Calu3 (cell line): ENCODE measurements around the gene DNAJC25. TPM values are rescaled to one million over a fixed set of nuclear protein-coding genes. Genes with fewer than 3 reads are reported as not detected.

ENCODE experiments used
- BruUV-seq: library from RNA; stranded (reverse); fragments of 400-500 nt; replicated peaks from 2 replicates; lab custom pipeline; 2021; lab: Mats Ljungman, UMichigan
- CTCF ChIA-PET: fragments of 300-600 bp; sonication (Branson Sonifier 250); formaldehyde crosslinking; loops from one replicate; lab custom pipeline; 2022; ENCODE audit warnings: antibody characterized with exemption; lab: Charles Lee
- DNase-seq: peaks from one replicate; pipeline ENCODE4 v3.0.0; 2022
- H3K27ac Mint-ChIP-seq: one replicate; pipeline ENCODE4 v1.8.0; 2022; ENCODE audit warnings: mixed read lengths; ENCODE audit not compliant: unreplicated experiment
- H3K27me3 Mint-ChIP-seq: one replicate; pipeline ENCODE4 v1.8.0; 2022; ENCODE audit warnings: mixed read lengths; ENCODE audit not compliant: unreplicated experiment
- H3K36me3 Mint-ChIP-seq: one replicate; pipeline ENCODE4 v1.8.0; 2022; ENCODE audit warnings: mild to moderate bottlenecking, moderate library complexity, mixed read lengths; ENCODE audit not compliant: insufficient read depth, unreplicated experiment
- H3K4me1 Mint-ChIP-seq: one replicate; pipeline ENCODE4 v1.8.0; 2022; ENCODE audit warnings: mild to moderate bottlenecking, low read depth, mixed read lengths; ENCODE audit not compliant: unreplicated experiment
- H3K4me3 Mint-ChIP-seq: one replicate; pipeline ENCODE4 v1.8.0; 2022; ENCODE audit warnings: mild to moderate bottlenecking, low read depth, moderate library complexity, mixed read lengths; ENCODE audit not compliant: unreplicated experiment
- H3K9me3 Mint-ChIP-seq: one replicate; pipeline ENCODE4 v1.8.0; 2022; ENCODE audit warnings: low read depth, mixed read lengths; ENCODE audit not compliant: unreplicated experiment
- intact Hi-C: fragments of 100-400 bp; cut with micrococcal nuclease; formaldehyde crosslinking; loops from one replicate; pipeline ENCODE4 v1.10.0; 2022; ENCODE audit not compliant: unreplicated experiment
- total RNA-seq: library from RNA; stranded (reverse); gene quantifications from 2 replicates; pipeline ENCODE4 v1.2.3, GENCODE V29; 2022
- TF ChIP-seq, protein P1 (sequence below): fragments of 200-600 bp; IDR thresholded peaks from one replicate; pipeline ENCODE4 v1.8.0; 2022; ENCODE audit warnings: antibody characterized with exemption; ENCODE audit not compliant: unreplicated experiment

The DNAJC25 gene
- total RNA-seq, 1 experiment from 2014 or later = 6.3 TPM

DNA sequence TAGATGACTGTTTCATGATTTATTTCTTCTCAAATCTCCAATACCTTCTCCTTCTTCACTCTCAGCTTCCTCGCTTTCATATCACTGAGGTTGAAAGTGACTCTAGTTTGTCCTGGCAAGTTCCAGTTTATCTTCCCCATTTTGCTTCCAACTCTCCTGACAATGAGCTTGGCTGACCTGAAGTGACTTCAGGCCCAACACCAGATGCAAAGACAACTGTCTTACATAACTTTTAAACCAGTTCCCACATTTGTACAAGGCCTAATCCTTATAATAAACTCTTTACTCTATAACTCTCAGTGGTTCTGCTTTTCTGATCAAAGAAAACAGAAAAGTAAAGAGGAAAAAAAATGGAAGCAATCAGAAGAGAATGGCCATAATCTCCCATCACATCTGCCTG, 52.3 kb downstream of the DNAJC25 start:
- CTCF ChIA-PET = no interaction called here
- Mint-ChIP-seq H3K4me1 (no peaks in the 10 kb centered on the region), H3K27ac (no peak overlapping the region), H3K9me3 (no peaks in the 10 kb centered on the region), H3K4me3 (no peak overlapping the region), H3K36me3 (no peaks in the 10 kb centered on the region), H3K27me3 (no peaks in the 10 kb centered on the region)
- TF ChIP-seq, protein P1, sequence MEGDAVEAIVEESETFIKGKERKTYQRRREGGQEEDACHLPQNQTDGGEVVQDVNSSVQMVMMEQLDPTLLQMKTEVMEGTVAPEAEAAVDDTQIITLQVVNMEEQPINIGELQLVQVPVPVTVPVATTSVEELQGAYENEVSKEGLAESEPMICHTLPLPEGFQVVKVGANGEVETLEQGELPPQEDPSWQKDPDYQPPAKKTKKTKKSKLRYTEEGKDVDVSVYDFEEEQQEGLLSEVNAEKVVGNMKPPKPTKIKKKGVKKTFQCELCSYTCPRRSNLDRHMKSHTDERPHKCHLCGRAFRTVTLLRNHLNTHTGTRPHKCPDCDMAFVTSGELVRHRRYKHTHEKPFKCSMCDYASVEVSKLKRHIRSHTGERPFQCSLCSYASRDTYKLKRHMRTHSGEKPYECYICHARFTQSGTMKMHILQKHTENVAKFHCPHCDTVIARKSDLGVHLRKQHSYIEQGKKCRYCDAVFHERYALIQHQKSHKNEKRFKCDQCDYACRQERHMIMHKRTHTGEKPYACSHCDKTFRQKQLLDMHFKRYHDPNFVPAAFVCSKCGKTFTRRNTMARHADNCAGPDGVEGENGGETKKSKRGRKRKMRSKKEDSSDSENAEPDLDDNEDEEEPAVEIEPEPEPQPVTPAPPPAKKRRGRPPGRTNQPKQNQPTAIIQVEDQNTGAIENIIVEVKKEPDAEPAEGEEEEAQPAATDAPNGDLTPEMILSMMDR = no peak
- intact Hi-C loops = no loop called here
- BruUV-seq = no TSS peak
- no peak for DNase-seq

DNA sequence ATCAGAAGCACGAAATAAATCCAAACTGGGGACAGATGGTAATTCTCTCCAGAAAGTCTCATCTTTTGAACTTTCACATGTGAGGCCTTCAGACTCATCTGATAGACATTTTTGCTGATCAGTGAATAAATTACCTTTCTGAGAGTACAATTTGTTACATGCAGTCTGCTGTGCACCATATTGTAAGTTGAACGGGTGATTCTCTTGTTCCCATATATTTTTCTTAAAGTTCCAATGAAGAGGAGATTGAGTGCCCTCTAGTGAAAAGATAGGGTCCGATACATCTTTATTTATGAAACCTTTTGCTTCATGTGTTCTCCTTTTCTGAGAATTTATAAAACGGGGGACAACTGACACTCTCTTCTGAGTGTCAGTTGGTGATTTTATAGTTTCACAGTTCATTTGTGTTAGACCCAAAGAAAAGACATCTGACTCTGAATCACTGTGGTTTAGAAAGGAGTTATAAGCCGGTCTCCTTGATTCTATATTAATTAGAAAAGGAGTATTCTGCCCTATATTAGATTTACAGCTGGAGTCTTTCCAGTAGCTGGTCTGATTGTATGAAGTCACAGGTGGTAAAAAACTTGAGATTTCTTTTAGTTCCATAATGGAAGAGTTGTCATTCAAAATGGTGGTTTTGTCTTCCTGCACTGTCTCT, 60.7 kb downstream of the DNAJC25 start:
- TF ChIP-seq, protein P1 = peak; percentile 33
- Mint-ChIP-seq H3K9me3 (no peaks in the 10 kb centered on the region), H3K4me1 (no peaks in the 10 kb centered on the region), H3K27ac (no peak overlapping the region), H3K4me3 (no peak overlapping the region), H3K36me3 (no peaks in the 10 kb centered on the region), H3K27me3 (no peaks in the 10 kb centered on the region)
- no TSS peak for BruUV-seq
- intact Hi-C loops = loop anchor here (5.0 kb wide), 1 partner anchor 94 kb away; the partner anchor contains the start of gene PTGR1
- CTCF ChIA-PET = no interaction called here
- no peak for DNase-seq

DNA sequence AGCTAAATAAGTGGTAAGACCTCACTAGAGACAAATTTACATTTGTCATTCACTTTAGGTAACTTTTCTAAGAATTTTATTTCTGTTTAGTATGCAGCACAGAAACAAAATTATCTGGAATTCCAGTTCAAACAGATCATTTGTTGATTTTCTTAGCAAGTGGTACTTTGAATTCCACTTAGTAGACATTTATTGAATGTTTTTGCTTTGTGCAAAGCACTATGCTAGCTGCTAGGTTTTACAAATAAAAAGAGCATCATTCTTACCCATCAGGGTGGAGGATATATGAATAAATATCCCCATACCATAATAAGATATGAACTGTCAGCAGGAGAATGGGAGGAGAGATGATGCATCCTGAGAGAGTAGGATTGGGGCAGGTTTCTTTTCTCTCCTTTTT, 65.7 kb downstream of the DNAJC25 start:
- peaks cover 3% of the 10 kb centered on the region for H3K9me3 Mint-ChIP-seq
- no peaks in the 10 kb centered on the region for H3K36me3 Mint-ChIP-seq
- BruUV-seq = no TSS peak
- no peak overlapping the region for H3K27ac Mint-ChIP-seq
- TF ChIP-seq, protein P1 = no peak
- CTCF ChIA-PET = no interaction called here
- DNase-seq = no peak
- intact Hi-C loops = no loop called here
- no peaks in the 10 kb centered on the region for H3K4me1 Mint-ChIP-seq
- no peak overlapping the region for H3K4me3 Mint-ChIP-seq
- no peaks in the 10 kb centered on the region for H3K27me3 Mint-ChIP-seq

DNA sequence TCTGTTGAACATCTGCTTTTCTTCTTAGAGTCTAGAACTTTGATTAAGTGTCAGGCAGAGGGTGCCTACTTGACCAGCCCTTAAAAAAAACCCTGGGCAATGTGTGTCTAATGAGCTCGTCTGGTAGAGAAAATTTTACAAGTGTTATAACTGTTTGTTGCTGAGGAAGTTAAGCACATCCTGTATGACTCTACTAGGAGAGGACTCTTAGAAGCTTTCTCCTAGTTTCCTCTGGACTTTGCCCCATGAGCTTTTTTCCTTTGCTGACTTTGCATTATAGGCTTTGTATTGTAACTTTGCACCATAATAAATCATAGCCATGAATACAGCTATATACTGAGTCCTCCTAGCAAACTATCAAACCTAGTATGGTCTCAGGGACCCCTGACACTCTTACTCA, 69.6 kb downstream of the DNAJC25 start:
- H3K27ac Mint-ChIP-seq = no peak overlapping the region
- no TSS peak for BruUV-seq
- H3K9me3 Mint-ChIP-seq = peaks cover 3% of the 10 kb centered on the region
- H3K36me3 Mint-ChIP-seq = no peaks in the 10 kb centered on the region
- H3K4me1 Mint-ChIP-seq = no peaks in the 10 kb centered on the region
- TF ChIP-seq, protein P1 = no peak
- H3K4me3 Mint-ChIP-seq = no peak overlapping the region
- intact Hi-C loops = no loop called here
- CTCF ChIA-PET = interaction anchor here (1.0 kb wide), 1 partner anchor 11 kb away, joined by 3 read pairs; no protein-coding TSS in a partner anchor
- no peak for DNase-seq
- H3K27me3 Mint-ChIP-seq = no peaks in the 10 kb centered on the region

Other genes with a start within 250 kb of the DNAJC25 start
- gene ECPAS, start 147.0 kb upstream of the DNAJC25 start, total RNA-seq = 47.8 and 57.8 TPM in 2 replicates
- gene ZNF483, start 106.2 kb upstream of the DNAJC25 start, total RNA-seq = not detected in 2 replicates
- gene PTGR1, start 31.7 kb upstream of the DNAJC25 start, total RNA-seq = 22.3 and 24.2 TPM in 2 replicates
- 17.8 and 21.5 TPM in 2 replicates for gene GNG10, start 30.3 kb downstream of the DNAJC25 start, total RNA-seq
- not detected in 2 replicates for gene SHOC1, start 163.6 kb downstream of the DNAJC25 start, total RNA-seq